HCT116 (cell line): ENCODE measurements around the gene MROH8. TPM values are rescaled to one million over a fixed set of nuclear protein-coding genes. Genes with fewer than 3 reads are reported as not detected.

Experiments used
- ATAC-seq: fragments of 200-7000 bp; cut with Tn5 transposase; 2 replicates; pipeline ENCODE4 v1.9.1; 2020; ENCODE audit warnings: mild to moderate bottlenecking, moderate library complexity
- BruUV-seq: library from RNA; stranded (reverse); fragments of 400-500 nt; replicated peaks from 2 replicates; lab custom pipeline; 2021; lab: Mats Ljungman, UMichigan
- CTCF ChIA-PET: fragments of 300-600 bp; sonication (Branson Sonifier 250); formaldehyde crosslinking; loops from one replicate; lab custom pipeline; 2021; ENCODE audit warnings: antibody characterized with exemption; lab: Charles Lee
- POLR2A ChIA-PET: fragments of 300-600, 350-600 bp; sonication (Branson Sonifier 250); formaldehyde crosslinking; loops from one replicate; lab custom pipeline; 2021; ENCODE audit warnings: antibody characterized with exemption; lab: Charles Lee
- RAD21 ChIA-PET, 2 experiments: fragments of 300-600 bp; sonication (Branson Sonifier 250); formaldehyde crosslinking; loops; one replicate each; lab custom pipeline; 2023; ENCODE audit warnings: low total read pairs in 2 of 2; ENCODE audit not compliant: uncharacterized antibody in 2 of 2, unreplicated experiment in 2 of 2, low non-redundant PET in 1 of 2; lab: Charles Lee
- DNase-seq: peaks from one replicate; pipeline ENCODE4 v3.0.0-alpha.2; 2010; ENCODE audit warnings: low read depth, low spot score
- H2AFZ ChIP-seq: fragments of 200-600 bp; shearing (Covaris generic), sonication (generic); 2 replicates; pipeline ENCODE4 v1.6.1; 2017; ENCODE audit warnings: low read depth, mixed run types, mixed read lengths, antibody characterized with exemption, low read length; ENCODE audit not compliant: poor library complexity, severe bottlenecking
- H3K27ac ChIP-seq: 2 replicates; pipeline ENCODE4 v1.5.1; 2012; ENCODE audit warnings: low read depth, low read length
- H3K27me3 ChIP-seq: fragments of 200-600 bp; sonication (generic); 2 replicates; pipeline ENCODE4 v1.6.1; 2016; ENCODE audit warnings: mixed run types, low read length, mixed read lengths; ENCODE audit not compliant: insufficient read depth
- H3K36me3 ChIP-seq, 2 experiments: fragments of 200-500 bp in 1 of 2; fragments of 200-600 bp in 1 of 2; sonication (Bioruptor generic) in 1 of 2; sonication (generic) in 1 of 2; 2 replicates each; pipeline versions ENCODE4 v1.5.1 to v1.6.1; 2014 to 2016; ENCODE audit warnings: low read length in 2 of 2, inconsistent platforms in 1 of 2, mixed read lengths in 1 of 2, mixed run types in 1 of 2; ENCODE audit not compliant: insufficient read depth in 2 of 2, control insufficient read depth in 1 of 2
- H3K4me1 ChIP-seq, 2 experiments: fragments of 200-600 bp in 1 of 2; sonication (generic) in 1 of 2; 2 replicates each; pipeline versions ENCODE4 v1.5.1 to v1.6.1; 2012 to 2017; ENCODE audit warnings: low read length in 2 of 2, inconsistent platforms in 1 of 2, mild to moderate bottlenecking in 1 of 2, mixed read lengths in 1 of 2, mixed run types in 1 of 2, moderate library complexity in 1 of 2; ENCODE audit not compliant: insufficient read depth in 2 of 2, control insufficient read depth in 1 of 2
- H3K4me2 ChIP-seq: fragments of 200-600 bp; sonication (generic); 2 replicates; pipeline ENCODE4 v1.6.1; 2017; ENCODE audit warnings: mixed run types, low read length, mixed read lengths
- H3K4me3 ChIP-seq, 2 experiments: fragments of 200-600 bp in 1 of 2; sonication (generic) in 1 of 2; replicated peaks in 1 of 2; 2 replicates each; pipeline ENCODE4 v1.5.1; 2011 to 2016; ENCODE audit warnings: low read length in 2 of 2, control low read depth in 1 of 2, low read depth in 1 of 2, mild to moderate bottlenecking in 1 of 2, mixed read lengths in 1 of 2, mixed run types in 1 of 2
- H3K79me2 ChIP-seq: fragments of 200-600 bp; sonication (generic); 2 replicates; pipeline ENCODE4 v1.6.1; 2017; ENCODE audit warnings: mild to moderate bottlenecking, mixed run types, low read length, moderate library complexity, mixed read lengths; ENCODE audit not compliant: insufficient read depth
- H3K9ac ChIP-seq: fragments of 200-600 bp; sonication (generic); 2 replicates; pipeline ENCODE4 v1.6.1; 2016; ENCODE audit warnings: low read length, mixed read lengths
- H3K9me2 ChIP-seq: fragments of 200-600 bp; sonication (generic), shearing (Covaris generic); 2 replicates; pipeline ENCODE4 v1.6.1; 2017; ENCODE audit warnings: mixed run types, mild to moderate bottlenecking, moderate library complexity; ENCODE audit not compliant: insufficient read depth
- H3K9me3 ChIP-seq, 2 experiments: fragments of 200-500 bp in 1 of 2; fragments of 200-600 bp in 1 of 2; sonication (Bioruptor generic) in 1 of 2; sonication (generic) in 1 of 2; 2 replicates each; pipeline ENCODE4 v1.6.1; 2014 to 2017; ENCODE audit warnings: low read length in 2 of 2, mixed read lengths in 2 of 2, inconsistent platforms in 1 of 2, low read depth in 1 of 2, mild to moderate bottlenecking in 1 of 2, mixed run types in 1 of 2, moderate library complexity in 1 of 2; ENCODE audit not compliant: control insufficient read depth in 1 of 2, insufficient read depth in 1 of 2
- H4K20me1 ChIP-seq: fragments of 200-600 bp; sonication (generic), shearing (Covaris generic); 2 replicates; pipeline ENCODE4 v1.6.1; 2017; ENCODE audit warnings: mixed run types, mild to moderate bottlenecking, moderate library complexity; ENCODE audit not compliant: insufficient read depth
- CBX3 ChIP-seq: IDR thresholded peaks from 2 replicates; pipeline ENCODE4 v1.6.1; 2012; ENCODE audit warnings: low read depth
- CEBPB ChIP-seq: IDR thresholded peaks from 2 replicates; pipeline ENCODE4 v1.6.1; 2012; ENCODE audit warnings: low read depth
- CTCF ChIP-seq, 3 experiments: fragments of 200-600 bp in 1 of 3; sonication (generic) in 1 of 3; IDR thresholded peaks in 2 of 3; conservative IDR thresholded peaks in 1 of 3; 2 replicates each; pipeline ENCODE4 v1.5.1; 2012 to 2017; ENCODE audit warnings: low read depth in 2 of 3, low read length in 2 of 3, antibody characterized with exemption in 1 of 3, borderline replicate concordance in 1 of 3, control low read depth in 1 of 3, mild to moderate bottlenecking in 1 of 3, mixed read lengths in 1 of 3, mixed run types in 1 of 3, moderate library complexity in 1 of 3; ENCODE audit not compliant: insufficient read depth in 1 of 3
- EGR1 ChIP-seq: IDR thresholded peaks from 2 replicates; pipeline ENCODE4 v1.6.1; 2012; ENCODE audit warnings: low read depth
- ELF1 ChIP-seq: IDR thresholded peaks from 2 replicates; pipeline ENCODE4 v1.6.1; 2012; ENCODE audit warnings: low read depth, borderline replicate concordance
- EZH2 ChIP-seq: fragments of 200-600 bp; sonication (generic); IDR thresholded peaks from 2 replicates; pipeline ENCODE4 v1.6.1; 2017; ENCODE audit warnings: antibody characterized with exemption, mixed run types
- FOSL1 ChIP-seq: IDR thresholded peaks from 2 replicates; pipeline ENCODE4 v1.6.1; 2012; ENCODE audit warnings: low read depth
- JUND ChIP-seq: IDR thresholded peaks from 2 replicates; pipeline ENCODE4 v1.6.1; 2012
- POLR2AphosphoS5 ChIP-seq: IDR thresholded peaks from 2 replicates; pipeline ENCODE4 v1.6.1; 2011; ENCODE audit warnings: mild to moderate bottlenecking, low read depth, low read length, moderate library complexity
- RAD21 ChIP-seq: IDR thresholded peaks from 2 replicates; pipeline ENCODE4 v1.6.1; 2012; ENCODE audit warnings: low read depth, mild to moderate bottlenecking
- REST ChIP-seq: IDR thresholded peaks from 2 replicates; pipeline ENCODE4 v1.6.1; 2012; ENCODE audit warnings: low read depth
- SP1 ChIP-seq: IDR thresholded peaks from 2 replicates; pipeline ENCODE4 v1.6.1; 2012; ENCODE audit warnings: low read depth
- SRF ChIP-seq: IDR thresholded peaks from 2 replicates; pipeline ENCODE4 v1.6.1; 2012; ENCODE audit warnings: low read depth
- TCF7L2 ChIP-seq: IDR thresholded peaks from 2 replicates; pipeline ENCODE4 v1.7.0; 2011; ENCODE audit warnings: borderline replicate concordance, inconsistent platforms; ENCODE audit not compliant: insufficient read depth, insufficient read length; ENCODE audit errors: extremely low read depth
- YY1 ChIP-seq: IDR thresholded peaks from 2 replicates; pipeline ENCODE4 v1.6.1; 2011; ENCODE audit warnings: low read length, low read depth, moderate library complexity, mild to moderate bottlenecking; ENCODE audit not compliant: insufficient replicate concordance; ENCODE audit errors: extremely low read depth
- ZBTB33 ChIP-seq: IDR thresholded peaks from 2 replicates; pipeline ENCODE4 v1.6.1; 2011; ENCODE audit warnings: mild to moderate bottlenecking, low read length, moderate library complexity; ENCODE audit not compliant: insufficient replicate concordance; ENCODE audit errors: extremely low read depth
- ZFX ChIP-seq: fragments of 450-650 bp; IDR thresholded peaks from 2 replicates; pipeline ENCODE4 v1.6.1; 2017
- intact Hi-C: fragments of 100-400 bp; cut with micrococcal nuclease; formaldehyde crosslinking; loops from 2 replicates; pipeline ENCODE4 v1.10.0; 2022
- total RNA-seq: library from RNA; stranded (reverse); gene quantifications from one replicate; pipeline ENCODE4 v1.2.1, GENCODE V29; 2021; ENCODE audit not compliant: unreplicated experiment
- TF ChIP-seq, protein P1 (sequence below): IDR thresholded peaks from 2 replicates; pipeline ENCODE4 v1.6.1; 2012
- TF ChIP-seq, protein P2 (sequence below): IDR thresholded peaks from 2 replicates; pipeline ENCODE4 v1.6.1; 2012

Gene MROH8
- total RNA-seq, 1 experiment from 2014 or later, result 0.79 TPM

- H3K4me1 ChIP-seq, result peaks cover 2 to 6% of the 10 kb centered on the region in 2 experiments; a peak in 2 of 4 replicates
- H3K4me3 ChIP-seq, result no peak overlapping the region
- no peaks in the 10 kb centered on the region for H4K20me1 ChIP-seq
- POLR2A ChIA-PET, result no interaction called here
- no peak overlapping the region for H3K4me2 ChIP-seq
- intact Hi-C loops, result no loop called here
- BruUV-seq, result no TSS peak
- H2AFZ ChIP-seq, result no peak overlapping the region
- RAD21 ChIA-PET, result no interaction called here
- no peaks in the 10 kb centered on the region for H3K27me3 ChIP-seq
- H3K9me3 ChIP-seq, result no peaks in the 10 kb centered on the region
- H3K9ac ChIP-seq, result no peak overlapping the region
- H3K27ac ChIP-seq, result no peak overlapping the region
- H3K9me2 ChIP-seq, result no peaks in the 10 kb centered on the region
- DNase-seq (no peak), ATAC-seq (no peak)
- TF ChIP-seq EGR1 (no peak), TCF7L2 (no peak), EZH2 (no peak), SRF (no peak), ZFX (no peak), RAD21 (no peak), CEBPB (no peak), REST (no peak), YY1 (no peak), JUND (no peak), FOSL1 (no peak), CBX3 (no peak), CTCF (IDR thresholded peaks at IDR 0.05 in 2 of 3, conservative IDR thresholded peaks at IDR 0.05 in 1 of 3; ENCODE audit: borderline replicate concordance in 1 of 3, insufficient read depth in 1 of 3, low read depth in 2 of 3, low read length in 2 of 3) (no peak), ELF1 (no peak), SP1 (no peak), POLR2AphosphoS5 (no peak), ZBTB33 (no peak)
- TF ChIP-seq, protein P1, sequence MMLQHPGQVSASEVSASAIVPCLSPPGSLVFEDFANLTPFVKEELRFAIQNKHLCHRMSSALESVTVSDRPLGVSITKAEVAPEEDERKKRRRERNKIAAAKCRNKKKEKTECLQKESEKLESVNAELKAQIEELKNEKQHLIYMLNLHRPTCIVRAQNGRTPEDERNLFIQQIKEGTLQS, result no peak
- TF ChIP-seq, protein P2, sequence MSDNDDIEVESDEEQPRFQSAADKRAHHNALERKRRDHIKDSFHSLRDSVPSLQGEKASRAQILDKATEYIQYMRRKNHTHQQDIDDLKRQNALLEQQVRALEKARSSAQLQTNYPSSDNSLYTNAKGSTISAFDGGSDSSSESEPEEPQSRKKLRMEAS, result no peak
- no peaks in the 10 kb centered on the region for H3K79me2 ChIP-seq
- CTCF ChIA-PET, result no interaction called here
- H3K36me3 ChIP-seq, result no peaks in the 10 kb centered on the region
Observed at GRCh38 chr20:37172836-37173235, 6.5 kb downstream of the MROH8 start.
